ENCODE results near the gene SEM1. TPM values are rescaled to one million over a fixed set of nuclear protein-coding genes. Genes with fewer than 3 reads are reported as not detected.

The SEM1 gene
- total RNA-seq, 1 experiment from 2014 or later = 79.9 TPM

DNA sequence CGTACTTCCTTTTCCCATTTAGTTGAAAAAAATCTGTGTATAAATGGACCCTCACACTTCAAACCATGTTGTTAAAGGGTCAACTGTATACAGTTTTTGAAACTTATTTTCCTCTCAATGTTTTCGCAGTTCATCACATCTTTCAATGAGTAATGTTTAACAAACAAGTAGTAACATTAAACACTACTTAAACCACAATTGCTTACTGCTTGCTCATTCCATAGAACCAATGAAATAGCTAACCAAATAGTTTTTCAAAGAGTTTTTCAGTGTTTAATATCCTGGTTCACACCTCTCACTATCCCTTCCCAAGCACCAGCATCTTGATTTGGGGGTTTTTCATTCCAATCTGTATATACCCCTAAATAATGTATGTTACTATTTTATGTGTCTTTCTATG, 9.1 kb downstream of the SEM1 start:
- Histone ChIP-seq H2AFZ (ENCODE audit: low read length) (no peak overlapping the region), H2BK12ac (ENCODE audit: insufficient read length, low read depth, low read length) (no peak overlapping the region), H3K27me3 (ENCODE audit: insufficient read depth, low read length) (no peaks in the 10 kb centered on the region), H3K4ac (ENCODE audit: low read depth, low read length) (no peak overlapping the region), H2BK120ac (ENCODE audit: low read depth, low read length, poor library complexity, severe bottlenecking) (no peak overlapping the region), H4K8ac (replicated peaks; ENCODE audit: insufficient read length, low read depth, low read length) (no peak overlapping the region), H3K9ac (ENCODE audit: extremely low read depth, insufficient read length, low read length) (no peak overlapping the region), H3K14ac (ENCODE audit: insufficient read depth, low read length) (no peak overlapping the region), H3K4me2 (ENCODE audit: insufficient read depth, insufficient read length, low read length) (no peak overlapping the region), H3K79me2 (ENCODE audit: insufficient read depth, low read length) (peaks cover 37% of the 10 kb centered on the region; the same call in 1 of the 2 replicates), H2BK20ac (ENCODE audit: low read depth, low read length, poor library complexity, severe bottlenecking) (no peak overlapping the region), H4K20me1 (ENCODE audit: control insufficient read depth, insufficient read depth, insufficient read length) (no peaks in the 10 kb centered on the region), H3K79me1 (ENCODE audit: insufficient read depth, low read depth, low read length, poor library complexity, severe bottlenecking) (no peaks in the 10 kb centered on the region), H2AK5ac (ENCODE audit: insufficient read length, low read length) (no peak overlapping the region), H2BK5ac (ENCODE audit: insufficient read length, low read length) (no peak overlapping the region), H4K91ac (ENCODE audit: insufficient read length, low read depth, low read length) (no peak overlapping the region), H3T11ph (ENCODE audit: low read length) (no peak overlapping the region), H3K9me3 (ENCODE audit: control insufficient read depth, low read depth, low read length) (no peaks in the 10 kb centered on the region), H2BK15ac (ENCODE audit: low read depth, low read length) (no peak overlapping the region), H3K23ac (ENCODE audit: insufficient read length, low read depth, low read length) (no peak overlapping the region), H3K4me1 (ENCODE audit: insufficient read depth, low read length) (no peaks in the 10 kb centered on the region), H4K5ac (ENCODE audit: insufficient read length, low read depth, low read length) (no peak overlapping the region), H3K56ac (ENCODE audit: insufficient read length, low read depth, low read length) (no peak overlapping the region), H3K23me2 (ENCODE audit: insufficient read length, low read depth, low read length, poor library complexity, severe bottlenecking) (no peaks in the 10 kb centered on the region), H3K27ac (ENCODE audit: insufficient read length, low read depth, low read length) (no peak overlapping the region), H3K18ac (ENCODE audit: insufficient read length, low read depth, low read length) (no peak overlapping the region)
- no peak for DNase-seq
- Mint-ChIP-seq H3K27ac (no peak overlapping the region), H3K27me3 (ENCODE audit: low read depth) (no peaks in the 10 kb centered on the region), H3K9me3 (no peaks in the 10 kb centered on the region), H3K36me3 (ENCODE audit: insufficient read depth in 1 of 3, low read depth in 3 of 3) (peaks cover 0 to 4% (median 0%) of the 10 kb centered on the region in 3 experiments; a peak in 5 of 7 replicates), H3K4me1 (peaks cover 0 to 3% of the 10 kb centered on the region in 2 experiments; a peak in 2 of 4 replicates), H3K4me3 (no peak overlapping the region)
- no CpG with 5 or more reads among the region's 2 CpGs for WGBS (ENCODE audit: extremely low coverage, insufficient read length, low lambda C conversion rate)
- TF ChIP-seq, protein P1, sequence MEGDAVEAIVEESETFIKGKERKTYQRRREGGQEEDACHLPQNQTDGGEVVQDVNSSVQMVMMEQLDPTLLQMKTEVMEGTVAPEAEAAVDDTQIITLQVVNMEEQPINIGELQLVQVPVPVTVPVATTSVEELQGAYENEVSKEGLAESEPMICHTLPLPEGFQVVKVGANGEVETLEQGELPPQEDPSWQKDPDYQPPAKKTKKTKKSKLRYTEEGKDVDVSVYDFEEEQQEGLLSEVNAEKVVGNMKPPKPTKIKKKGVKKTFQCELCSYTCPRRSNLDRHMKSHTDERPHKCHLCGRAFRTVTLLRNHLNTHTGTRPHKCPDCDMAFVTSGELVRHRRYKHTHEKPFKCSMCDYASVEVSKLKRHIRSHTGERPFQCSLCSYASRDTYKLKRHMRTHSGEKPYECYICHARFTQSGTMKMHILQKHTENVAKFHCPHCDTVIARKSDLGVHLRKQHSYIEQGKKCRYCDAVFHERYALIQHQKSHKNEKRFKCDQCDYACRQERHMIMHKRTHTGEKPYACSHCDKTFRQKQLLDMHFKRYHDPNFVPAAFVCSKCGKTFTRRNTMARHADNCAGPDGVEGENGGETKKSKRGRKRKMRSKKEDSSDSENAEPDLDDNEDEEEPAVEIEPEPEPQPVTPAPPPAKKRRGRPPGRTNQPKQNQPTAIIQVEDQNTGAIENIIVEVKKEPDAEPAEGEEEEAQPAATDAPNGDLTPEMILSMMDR (conservative IDR thresholded peaks at IDR 0.05) = no peak

Data from H9 (cell line).